Measurements from ENCODE around the gene PDK4.
"Not testable (repeated sequence)": the region's sequence is repeated elsewhere in the genome, so short reads cannot be mapped to it uniquely, and the experiment has no call there.

The PDK4 gene

DNA sequence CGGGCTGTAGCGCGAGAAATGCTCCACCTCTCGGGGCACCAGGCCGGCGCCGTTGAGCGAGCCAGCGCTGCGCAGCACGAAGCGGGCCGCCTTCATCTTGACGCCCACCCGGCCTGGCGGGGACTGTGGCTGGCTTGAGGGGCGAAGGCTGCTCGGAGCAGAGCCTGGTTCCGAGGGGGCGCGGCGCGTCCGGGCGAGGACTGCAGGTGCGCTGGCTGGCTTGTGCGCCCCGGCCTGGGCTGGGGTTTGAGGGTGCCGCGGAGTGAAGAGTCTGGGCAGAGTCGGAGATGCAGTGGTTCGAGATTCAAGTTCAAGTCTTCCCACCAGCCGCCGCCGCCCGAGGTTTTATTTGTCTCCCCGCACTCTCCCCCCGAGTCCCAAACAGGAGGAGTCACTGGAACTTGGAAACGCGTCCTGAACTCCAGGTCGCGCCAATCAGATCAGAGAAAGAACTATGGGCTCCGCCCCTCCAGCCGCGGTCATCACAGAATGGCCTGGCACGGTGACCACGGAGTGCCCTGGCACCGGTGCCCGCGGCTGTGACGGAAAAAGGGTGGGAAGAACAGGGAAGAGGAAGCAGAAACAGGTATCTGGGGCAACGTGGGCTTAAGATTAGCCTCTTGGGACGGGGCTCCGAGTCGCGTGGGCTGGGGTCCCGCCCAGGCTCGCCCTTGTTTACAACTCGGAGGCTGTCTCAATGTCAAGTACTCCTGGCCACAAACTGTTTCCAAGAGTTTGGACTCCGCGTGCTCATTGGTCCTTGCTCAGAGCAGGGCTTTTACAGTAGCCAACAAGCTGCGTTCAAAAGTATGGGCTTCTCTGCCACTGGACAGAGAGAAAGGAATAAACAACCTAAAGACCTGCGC, at the start of gene PDK4:
Gene PDK4 (minus strand): TSS at position 319 of the 866 bp plus-strand sequence. CDS start 223 bp downstream, at position 96.
- DNase-seq = no peak

DNA sequence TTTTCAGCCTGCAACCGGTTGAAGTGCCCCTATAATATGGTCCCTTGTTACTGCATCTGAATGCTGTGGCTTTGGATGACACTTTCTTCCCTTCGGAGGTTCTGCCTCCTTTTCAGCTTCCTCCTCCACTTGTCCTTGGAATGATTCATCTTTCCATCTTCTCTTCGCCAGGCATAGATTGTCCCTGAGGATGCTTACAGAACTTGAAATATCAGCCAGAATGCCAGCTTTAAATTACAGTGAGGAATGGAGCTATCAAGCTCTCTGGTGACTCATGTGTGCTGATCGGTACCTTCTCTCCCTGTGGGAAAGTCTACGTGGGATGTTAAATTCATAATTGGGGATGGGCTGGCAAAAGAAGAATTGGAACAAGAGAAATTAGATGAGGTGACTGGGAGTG, 45.9 kb upstream of the PDK4 start:
- DNase-seq = no peak

DNA sequence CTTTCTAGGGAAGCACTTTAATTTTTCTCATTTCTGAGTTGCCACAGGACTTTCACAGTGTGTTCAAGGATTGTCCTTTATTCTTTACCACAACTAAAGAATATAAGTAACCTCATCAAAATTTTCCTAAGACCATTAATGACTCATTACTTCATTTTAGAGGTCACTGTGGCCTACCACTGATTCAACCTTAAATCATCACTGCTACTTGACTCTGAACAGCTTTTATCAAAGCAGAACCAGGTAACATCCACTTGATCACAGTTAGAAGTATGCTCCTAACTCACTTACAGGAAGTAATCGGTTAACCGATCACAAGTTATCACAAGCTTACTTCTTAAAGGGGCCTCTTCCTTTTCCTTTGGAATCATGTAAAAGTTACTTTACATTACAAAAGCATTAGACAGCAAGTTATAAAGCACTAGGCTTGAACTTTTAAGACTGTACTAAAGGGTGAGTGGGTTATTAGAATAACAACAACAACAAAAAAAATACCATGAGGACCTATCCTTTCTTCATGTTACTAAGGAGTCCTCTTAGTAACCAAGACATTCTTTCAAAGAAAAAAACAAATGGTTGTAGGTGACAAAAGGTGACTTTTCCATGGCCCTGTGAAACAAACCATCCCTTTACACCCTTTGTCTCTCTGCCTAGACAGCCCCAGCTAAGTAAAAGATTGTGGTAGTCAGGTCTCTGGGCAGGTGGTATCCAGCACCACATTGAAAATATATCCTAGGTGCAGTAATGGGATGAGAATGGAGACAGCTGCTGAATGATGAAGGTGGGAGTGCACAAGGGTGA, 40.0 kb upstream of the PDK4 start:
- no peak for DNase-seq

DNA sequence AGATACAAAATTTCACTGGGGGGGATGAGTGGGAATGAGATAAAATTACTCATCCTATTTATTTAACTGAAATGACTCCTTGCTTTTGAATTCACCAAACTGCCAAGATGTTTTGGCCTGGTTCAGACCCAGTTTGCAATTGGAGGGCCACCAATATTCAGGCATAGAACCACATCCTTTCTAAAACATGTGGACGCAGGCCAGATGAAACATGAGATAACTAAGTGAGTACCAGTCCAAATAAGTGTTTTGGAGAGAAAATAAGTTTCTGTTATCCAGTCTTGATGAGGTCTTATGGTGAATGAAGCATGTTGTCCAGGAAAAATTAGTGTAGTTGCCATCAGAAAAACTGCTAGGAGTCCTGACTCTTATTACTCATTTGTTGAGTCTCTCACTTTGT, 36.3 kb upstream of the PDK4 start:
- DNase-seq = no peak

DNA sequence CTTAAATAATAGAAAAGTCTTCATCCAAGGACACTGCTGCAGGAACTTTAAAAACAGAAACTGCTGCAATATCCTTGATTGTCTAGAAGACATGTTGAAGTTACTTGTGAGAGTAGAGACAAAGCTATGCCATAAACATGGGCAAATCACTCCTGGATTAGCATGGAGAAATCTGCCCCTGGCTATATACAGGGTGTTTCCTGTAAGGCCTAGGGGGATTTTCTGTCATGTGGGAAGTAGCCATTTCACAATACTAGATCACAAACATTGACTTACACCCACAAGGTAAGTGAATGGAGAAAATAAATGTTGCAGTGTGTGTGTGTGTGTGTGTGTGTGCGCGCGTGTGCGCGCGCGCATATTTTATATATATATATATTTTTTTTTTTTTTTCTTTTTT, 35.2 kb upstream of the PDK4 start:
- DNase-seq = no peak

DNA sequence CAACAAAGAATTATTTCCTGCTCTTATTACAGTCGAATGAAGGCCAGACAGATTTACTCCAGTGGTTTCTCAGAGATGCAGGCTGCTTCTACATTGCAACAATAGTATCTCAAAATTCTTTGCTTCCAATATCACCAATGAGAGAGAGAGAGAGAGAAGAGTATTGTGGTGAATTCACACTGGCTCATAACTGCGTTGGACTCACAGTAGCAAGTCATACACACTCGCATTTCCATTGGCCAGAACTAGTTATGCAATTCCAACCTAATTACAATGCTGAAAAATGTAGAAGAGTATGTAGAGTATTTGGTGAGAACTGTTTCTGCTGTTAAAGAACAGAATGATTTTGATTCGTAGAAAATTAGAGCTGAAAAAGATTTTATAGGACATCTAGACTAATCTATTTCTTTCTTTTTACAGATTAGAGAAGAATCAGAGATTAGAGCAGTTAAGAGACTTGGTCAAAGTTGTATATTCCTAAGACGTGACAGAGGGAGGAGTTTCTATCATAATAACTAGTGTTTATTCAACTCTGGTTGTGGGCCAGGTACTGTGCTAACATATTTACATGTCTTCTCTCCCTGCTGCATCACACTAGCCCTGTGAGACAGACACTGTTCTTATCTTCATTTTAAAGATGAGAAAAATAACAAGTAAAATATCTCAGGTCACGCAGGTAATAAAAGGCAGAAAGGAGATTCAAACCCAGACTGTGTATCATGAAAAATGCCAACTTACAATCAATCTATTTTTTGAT, 34.6 kb upstream of the PDK4 start:
- no peak for DNase-seq

DNA sequence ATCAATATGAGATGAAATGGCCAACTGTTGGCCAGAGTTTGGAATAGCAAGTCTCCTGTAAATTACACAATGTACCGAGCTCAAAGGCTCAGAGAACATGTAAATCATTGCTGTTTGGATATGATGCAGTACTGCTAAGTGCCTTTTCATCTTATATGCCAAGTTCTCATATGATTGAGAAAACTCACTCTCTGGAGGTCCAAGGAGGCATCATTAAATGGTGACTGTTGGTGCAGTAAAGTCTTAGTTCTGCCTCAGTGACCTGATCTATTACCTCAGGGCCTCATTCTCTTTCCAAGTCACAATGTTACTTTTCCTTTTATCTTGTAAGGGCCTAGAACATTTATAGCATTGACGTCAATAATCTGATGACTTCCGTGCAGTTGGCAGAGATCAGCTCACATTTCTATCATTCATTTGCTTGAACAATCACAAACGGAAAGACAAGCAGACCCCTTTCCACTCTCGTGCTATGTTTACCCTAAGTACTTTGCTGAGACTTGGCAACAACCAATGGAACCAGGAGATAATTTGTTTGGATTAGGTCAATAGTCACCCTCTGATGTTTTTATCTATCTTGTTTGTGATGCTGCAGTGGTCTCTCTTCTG, 32.6 kb upstream of the PDK4 start:
- DNase-seq = no peak

DNA sequence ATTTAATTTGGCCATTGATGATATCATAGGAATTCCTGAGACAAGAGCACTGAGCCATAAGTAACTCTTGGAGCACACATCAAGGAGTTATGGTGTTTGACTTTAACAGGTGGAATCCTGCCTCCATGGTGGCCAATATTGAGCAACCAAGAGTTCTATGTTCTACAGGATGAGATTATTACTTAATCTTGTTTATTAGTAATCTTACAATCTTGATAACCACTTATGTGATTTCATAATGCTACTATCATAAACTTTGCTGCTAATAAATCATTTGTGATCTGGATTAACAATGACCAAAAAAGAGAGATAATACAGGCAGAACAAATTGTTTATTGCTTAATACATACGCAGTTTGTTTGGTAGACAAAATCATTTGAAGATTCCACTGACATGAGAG, 27.5 kb upstream of the PDK4 start:
- no peak for DNase-seq

DNA sequence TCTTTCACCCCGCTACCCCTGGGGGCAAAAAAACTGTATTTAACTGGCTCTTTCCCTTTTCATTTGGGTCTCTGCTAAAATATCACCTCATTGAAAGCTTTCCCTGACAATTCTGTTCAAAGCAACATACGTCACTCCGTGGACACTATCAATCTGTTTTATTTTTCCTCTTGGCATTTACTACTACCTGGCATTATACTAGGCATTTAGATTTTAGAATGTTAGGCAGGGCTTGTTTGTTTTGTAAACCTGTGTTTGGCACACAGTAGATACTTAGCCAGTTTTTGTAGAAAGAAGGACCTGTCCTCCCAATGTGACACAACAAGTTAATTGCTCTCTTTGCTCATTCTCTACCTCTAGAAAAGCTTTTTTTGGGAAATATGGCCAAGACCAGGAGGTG, 26.5 kb upstream of the PDK4 start:
- no peak for DNase-seq

DNA sequence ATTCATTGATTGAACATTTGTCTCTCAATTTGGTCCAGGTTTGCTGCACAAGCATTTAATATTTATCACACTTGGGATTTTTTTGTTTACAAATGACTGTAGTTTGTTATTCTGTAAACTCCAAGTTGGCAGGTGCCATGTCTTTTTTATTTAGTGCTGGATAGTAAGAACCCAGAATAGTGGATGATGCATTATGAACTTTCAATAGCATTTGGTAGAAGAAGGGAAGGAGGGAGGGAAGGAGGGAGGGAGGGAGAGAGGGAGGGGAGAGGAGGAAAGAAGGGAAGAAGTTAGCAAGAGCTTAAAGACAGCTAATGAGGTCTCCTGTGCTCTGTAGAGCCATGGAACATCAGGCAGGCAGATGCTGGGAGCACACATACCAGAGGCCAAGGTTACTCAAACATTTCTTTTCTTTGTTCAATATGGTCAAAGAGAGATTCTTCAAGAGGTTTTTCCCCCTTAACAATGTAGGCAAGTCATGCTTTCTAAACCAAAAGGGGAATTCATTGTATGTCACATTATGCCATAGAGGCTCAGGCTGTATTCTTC, 25.8 kb upstream of the PDK4 start:
- DNase-seq = no peak

DNA sequence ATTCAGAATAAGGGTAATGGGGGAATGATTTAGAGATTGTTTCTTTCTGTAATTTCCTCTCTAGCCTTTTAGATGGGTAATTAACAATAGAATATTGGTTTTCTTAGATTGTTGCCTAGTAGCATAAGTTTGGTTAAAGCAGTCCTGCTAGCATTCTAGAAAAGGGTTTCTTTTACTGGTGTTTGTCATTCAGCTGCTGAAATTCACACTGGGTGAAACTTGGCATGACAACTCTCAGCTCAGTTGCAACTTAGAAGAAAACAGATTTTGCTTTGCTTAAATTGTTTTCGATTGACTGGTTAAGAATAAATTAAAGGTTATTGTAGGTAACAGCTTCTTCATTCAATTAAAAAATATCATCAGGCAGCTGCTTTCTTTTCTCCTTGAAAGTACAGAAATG, 25.1 kb upstream of the PDK4 start:
- DNase-seq = no peak

DNA sequence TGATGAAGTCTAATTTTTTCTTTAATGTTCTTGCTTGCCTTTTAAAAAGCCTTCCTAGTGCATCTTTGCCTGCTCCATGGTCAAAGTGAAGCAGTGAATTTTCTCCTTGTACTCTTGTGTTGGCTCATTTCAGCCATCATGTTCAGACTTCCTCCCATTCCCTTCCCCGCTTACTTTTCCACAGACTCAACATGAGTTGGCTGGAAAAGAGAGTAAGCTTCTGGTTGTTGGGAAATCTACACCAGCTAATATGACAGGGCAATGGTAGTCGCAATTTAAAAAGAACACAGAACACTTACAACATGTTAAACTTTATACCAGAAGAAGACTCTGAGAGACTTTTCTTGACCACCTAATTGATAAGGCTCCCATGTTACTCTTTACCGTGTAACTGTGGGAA, 24.3 kb upstream of the PDK4 start:
- no peak for DNase-seq

DNA sequence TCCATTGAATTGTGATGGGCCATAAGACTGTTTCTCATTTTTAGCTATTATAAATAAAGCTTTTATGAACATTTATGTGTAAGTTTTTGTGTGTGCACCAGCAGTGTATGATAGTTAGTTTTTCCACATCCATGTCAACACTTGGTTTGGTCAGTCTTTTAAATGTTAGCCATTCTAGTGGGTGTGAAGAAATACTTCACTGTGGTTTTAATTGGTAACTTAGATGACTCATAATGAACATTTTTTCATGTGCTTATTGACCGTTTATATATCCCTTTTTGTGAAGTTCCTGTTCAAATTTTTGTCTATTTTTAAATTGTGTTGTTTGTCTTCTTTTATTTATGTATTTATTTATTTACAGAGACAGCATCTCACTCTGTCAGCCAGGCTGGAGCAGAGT, 23.6 kb upstream of the PDK4 start:
- no peak for DNase-seq

DNA sequence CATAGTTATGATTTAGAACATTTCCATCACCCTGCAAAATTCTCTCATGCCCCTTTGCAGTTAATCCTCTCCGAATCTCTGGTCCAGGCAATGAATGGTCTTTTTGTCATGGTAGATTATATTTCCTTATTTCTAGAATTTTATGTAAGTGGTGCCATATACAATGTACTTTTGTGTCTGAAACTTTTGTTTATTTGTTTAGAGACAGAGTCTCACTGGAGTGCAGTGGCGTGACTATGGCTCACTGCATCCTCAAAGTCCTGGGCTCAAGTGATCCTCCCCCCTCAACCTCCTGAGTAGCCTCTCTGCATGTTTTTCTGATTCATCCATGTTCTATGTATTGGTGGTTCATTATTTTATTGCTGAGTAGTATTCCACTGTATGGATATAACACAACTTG, 23.2 kb upstream of the PDK4 start:
- no peak for DNase-seq

DNA sequence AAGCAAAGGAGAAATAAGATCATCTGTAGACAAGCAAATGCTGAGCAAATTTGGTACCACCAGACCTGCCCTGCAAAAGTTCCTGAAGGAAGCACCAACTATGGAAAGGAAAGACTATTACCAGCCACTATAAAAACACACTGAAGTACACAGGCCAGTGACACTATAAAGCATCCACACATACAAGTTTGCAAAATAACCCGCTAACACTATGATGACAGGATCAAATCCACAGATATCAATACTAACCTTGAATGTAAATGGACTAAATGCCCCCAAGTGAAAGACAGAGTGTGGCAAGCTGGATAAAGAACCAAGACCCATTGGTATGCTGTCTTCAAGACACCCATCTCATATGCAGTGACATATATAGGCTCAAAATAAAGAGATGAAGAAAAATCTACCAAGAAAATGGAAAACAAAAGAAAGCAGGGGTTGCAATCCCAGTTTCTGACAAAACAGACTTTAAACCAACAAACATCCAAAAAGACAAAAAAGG, 18.2 kb upstream of the PDK4 start:
- no peak for DNase-seq

DNA sequence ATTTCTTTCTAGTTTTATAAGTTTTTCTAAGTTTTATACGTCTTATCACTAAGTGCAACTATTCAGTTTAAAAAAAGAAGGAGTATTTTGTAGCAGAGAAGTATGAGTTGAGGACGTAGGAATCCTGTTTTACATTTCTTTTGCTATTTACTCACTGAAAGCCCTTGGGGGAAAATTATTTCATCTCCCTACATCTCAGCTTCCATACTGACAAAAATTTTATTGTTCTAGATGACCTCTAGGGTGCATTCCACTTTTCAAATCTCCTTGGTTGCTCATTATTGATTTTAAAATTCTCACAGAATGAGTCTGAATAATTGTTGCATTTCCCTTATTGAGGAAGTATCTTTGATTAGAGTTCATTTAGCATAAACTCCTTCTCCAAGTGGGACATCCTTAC, 14.9 kb upstream of the PDK4 start:
- DNase-seq = no peak

DNA sequence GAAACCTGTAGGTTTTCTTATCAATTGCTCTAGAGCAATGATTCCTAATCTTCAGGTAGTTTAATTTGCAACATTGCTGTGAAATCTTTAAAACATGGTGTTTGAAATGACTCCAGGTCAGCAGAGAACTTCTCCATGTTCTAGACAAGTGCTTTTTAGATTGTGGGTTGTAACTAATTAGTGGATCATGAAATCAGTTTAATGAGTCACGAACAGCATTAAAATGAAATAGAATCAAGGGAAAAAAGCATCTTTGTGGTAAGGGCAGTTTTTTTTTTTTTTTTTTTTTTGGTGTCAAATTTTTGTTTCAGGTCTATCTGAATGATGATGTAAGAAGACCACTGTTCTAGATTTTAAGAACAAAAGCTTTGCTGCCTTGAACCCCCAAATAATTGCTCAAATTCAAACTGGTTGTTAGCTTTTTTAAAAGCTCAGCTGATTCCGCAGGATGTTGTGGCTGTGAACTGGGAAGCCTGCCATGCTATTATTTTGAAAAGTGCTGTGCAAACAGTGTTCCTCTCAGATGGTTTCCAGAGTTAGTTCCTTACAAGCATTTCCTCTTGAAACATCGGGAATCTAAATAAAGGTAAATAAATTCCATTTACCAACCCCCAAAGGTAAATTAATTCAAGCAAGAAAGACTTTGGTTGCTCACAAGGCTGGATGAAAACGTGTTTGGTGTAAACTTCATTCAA, 13.1 kb upstream of the PDK4 start:
- no peak for DNase-seq

DNA sequence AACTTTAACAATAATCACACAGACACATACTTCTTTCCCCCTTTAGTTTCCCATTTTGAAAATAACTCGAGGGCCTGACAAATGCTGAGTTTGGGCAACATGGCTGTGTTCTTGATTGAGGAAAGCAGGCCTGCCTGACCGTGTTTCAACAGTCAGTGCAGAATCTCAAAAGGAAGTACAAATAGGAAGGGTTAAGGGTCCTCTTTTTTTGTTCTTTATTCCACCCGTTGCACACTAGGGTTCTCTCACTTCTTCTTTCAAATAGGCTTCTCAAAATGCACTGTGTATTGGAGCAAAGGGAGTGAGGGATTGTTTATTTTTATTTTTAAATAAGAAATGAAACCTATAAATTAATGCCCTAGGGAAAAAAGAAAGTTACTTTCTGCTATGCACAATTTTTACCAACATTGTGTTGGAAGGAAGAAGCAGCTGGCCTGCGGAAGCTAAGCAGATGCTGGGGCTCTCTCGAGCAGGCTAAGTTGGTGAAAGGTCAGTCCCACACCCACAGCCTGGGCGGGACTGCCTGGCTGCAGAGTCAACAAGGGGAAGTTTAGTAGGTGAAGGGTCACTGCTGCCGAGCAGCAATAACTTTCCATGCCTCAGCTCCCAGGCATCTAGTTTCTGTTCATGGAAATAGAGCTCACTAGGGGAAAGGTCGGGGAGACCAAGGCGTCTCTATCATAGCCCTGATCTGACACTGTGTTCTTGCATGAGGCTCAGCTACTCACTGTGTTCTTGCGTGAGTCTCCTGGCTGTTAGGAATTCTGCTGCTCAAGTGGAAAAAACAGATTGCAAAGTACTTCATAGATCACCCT, 12.2 kb upstream of the PDK4 start:
- no peak for DNase-seq

DNA sequence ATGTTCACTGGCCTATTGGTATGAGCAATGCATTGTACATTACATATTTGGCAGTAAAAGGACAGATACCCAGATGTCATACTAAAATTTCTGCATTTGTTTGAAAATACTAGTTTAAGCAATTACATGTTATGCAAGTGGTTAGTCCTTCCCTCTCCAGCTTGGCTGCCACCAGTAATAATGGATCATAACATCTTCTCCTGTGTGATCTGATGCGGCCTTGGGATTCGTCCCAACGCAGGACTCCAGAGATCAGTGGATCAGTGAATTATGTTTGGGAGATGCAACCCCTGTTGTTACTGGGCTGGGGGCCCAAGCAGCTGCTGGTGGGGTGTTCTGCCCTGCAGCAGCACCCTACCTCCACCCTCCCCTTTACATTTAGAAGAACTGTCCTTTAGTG, 11.2 kb upstream of the PDK4 start:
- DNase-seq = no peak

DNA sequence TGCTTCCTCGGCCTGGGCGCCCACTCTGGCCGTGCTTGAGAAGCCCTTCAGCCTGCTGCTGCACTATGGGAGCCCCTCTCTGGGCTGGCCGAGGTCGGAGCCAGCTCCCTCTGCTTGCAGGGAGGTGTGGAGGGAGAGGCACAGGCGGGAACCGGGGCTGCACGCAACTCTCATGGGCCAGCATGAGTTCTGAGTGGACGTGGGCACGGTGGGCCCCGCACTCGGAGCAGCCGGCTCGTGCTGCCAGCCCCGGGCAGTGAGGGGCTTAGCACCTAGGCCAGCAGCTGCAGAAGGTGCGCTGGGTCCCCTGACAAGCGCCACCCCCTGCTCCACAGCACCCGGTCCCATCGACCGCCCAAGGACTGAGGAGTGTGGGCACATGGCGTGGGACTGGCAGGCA, 9.0 kb upstream of the PDK4 start:
- DNase-seq = no peak

DNA sequence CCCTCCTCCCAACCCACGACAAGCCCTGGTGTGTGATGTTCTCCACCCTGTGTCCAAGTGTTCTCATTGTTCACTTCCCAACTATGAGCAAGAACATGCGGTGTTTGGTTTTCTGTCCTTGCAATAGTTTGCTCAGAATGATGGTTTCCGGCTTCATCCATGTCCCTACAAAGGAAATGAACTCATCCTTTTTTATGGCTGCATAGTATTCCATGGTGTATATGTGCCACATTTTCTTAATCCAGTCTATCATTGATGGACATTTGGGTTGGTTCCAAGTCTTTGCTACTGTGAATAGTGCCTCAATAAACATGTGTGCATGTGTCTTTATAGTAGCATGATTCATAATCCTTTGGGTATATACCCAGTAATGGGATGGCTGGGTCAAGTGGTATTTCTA, 8.5 kb upstream of the PDK4 start:
- DNase-seq = not testable (repeated sequence)
